ENCODE measurements around the gene RIMOC1.

The RIMOC1 gene

DNA sequence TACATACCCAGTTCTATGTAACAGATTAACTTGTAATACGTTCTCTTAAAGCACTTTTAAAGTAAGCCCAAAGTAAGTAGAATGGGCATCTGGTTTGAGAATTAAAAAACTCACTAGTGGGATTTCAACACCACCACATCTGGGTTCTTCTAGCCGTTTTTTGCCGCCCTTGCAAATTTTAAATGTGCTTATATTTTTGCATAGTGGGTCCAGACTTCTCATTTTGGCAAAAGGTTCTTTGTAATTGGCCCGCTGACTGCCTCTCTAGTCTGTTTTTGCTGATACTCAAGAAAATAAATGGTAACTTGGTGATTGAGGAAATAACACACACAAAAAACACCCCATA lies 20.4 kb downstream of the RIMOC1 start:
- no peak for DNase-seq (ENCODE audit: low spot score)
- TF ChIP-seq, protein P1, sequence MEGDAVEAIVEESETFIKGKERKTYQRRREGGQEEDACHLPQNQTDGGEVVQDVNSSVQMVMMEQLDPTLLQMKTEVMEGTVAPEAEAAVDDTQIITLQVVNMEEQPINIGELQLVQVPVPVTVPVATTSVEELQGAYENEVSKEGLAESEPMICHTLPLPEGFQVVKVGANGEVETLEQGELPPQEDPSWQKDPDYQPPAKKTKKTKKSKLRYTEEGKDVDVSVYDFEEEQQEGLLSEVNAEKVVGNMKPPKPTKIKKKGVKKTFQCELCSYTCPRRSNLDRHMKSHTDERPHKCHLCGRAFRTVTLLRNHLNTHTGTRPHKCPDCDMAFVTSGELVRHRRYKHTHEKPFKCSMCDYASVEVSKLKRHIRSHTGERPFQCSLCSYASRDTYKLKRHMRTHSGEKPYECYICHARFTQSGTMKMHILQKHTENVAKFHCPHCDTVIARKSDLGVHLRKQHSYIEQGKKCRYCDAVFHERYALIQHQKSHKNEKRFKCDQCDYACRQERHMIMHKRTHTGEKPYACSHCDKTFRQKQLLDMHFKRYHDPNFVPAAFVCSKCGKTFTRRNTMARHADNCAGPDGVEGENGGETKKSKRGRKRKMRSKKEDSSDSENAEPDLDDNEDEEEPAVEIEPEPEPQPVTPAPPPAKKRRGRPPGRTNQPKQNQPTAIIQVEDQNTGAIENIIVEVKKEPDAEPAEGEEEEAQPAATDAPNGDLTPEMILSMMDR (IDR thresholded peaks at IDR 0.05; ENCODE audit: extremely low read depth, insufficient read depth, missing control alignments), result no peak
- in situ Hi-C loops (cut with MboI; ENCODE audit: low pct_unique_long_range_greater_than_20kb, low sequenced_read_pairs, unreplicated experiment), result no loop called here

DNA sequence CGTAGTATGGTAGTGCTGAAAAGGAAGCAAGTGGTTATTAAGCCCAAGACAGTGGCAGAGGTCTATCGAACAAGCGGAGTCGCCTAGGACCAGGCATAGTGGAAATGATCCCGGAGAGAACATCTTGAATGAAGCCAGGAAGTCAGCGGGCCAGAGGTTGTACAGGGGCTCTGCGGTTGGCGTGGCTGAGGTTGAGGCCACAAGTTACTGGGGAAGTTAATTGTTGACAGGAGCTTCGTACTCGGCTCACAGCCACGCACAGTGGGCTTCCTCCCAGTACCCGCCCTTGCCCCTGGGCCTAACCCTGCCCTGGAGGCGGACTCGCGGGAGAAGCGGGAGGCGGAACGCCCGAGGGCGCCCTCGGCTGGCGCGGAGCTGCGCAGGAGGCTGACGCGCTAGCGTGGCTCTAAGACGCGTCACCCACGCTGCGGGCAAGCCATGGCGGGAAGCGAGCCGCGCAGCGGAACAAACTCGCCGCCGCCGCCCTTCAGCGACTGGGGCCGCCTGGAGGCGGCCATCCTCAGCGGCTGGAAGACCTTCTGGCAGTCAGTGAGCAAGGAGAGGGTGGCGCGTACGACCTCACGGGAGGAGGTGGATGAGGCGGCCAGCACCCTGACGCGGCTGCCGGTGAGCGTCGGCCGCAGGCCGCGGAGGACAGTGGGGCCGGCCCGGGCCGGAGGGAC lies 20.9 kb downstream of the RIMOC1 start, which contains the start of gene FBXO4:
TSS of gene FBXO4 (plus strand) at position 410 of the 683 bp plus-strand sequence. CDS start at position 439, 29 bp downstream.
- TF ChIP-seq, protein P1 (IDR thresholded peaks at IDR 0.05; ENCODE audit: extremely low read depth, insufficient read depth, missing control alignments), result peak; percentile 90
- peak; percentile 77 for DNase-seq (ENCODE audit: low spot score)
- in situ Hi-C loops (cut with MboI; ENCODE audit: low pct_unique_long_range_greater_than_20kb, low sequenced_read_pairs, unreplicated experiment), result no loop called here

DNA sequence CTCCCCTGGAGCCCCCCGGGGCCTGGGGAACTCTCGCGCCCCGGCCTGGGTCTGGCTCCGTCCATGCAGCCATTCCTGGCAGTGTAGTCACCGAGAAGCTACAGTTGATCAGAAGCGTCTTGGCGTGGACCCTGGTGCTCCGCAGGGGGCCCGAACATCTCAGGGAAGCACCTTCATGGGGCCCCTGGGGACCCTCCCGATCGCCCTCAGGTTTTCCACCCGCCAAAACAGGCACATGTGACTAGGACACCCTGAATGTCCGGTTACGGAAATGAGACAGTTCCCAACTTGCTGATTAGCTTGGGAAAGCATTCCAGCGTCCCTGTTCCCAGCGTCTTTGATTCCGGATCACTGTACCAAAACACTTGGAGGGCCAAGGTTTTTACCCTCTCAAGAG lies 21.4 kb downstream of the RIMOC1 start:
- in situ Hi-C loops (cut with MboI; ENCODE audit: low pct_unique_long_range_greater_than_20kb, low sequenced_read_pairs, unreplicated experiment), result no loop called here
- DNase-seq (ENCODE audit: low spot score), result no peak
- TF ChIP-seq, protein P1 (IDR thresholded peaks at IDR 0.05; ENCODE audit: extremely low read depth, insufficient read depth, missing control alignments), result no peak

DNA sequence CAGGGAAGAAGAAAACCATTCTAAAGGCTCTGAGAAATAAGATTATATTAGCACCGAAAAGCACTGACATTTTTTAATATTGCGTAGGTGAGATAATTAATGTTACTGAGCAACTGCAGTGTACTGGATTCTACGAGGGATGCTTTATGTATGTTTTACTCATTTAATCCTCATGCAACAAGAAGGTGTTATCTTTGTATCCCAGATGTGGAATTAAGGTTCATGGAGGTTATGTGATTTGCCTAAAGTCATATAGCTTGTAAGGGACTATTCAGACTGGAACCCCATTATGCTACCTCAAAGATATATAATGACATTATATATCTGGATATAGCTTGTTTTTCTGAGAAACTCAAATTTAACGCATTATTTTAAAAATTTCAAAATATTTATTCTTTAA lies 23.5 kb downstream of the RIMOC1 start:
- in situ Hi-C loops (cut with MboI; ENCODE audit: low pct_unique_long_range_greater_than_20kb, low sequenced_read_pairs, unreplicated experiment), result no loop called here
- DNase-seq (ENCODE audit: low spot score), result no peak
- TF ChIP-seq, protein P1 (IDR thresholded peaks at IDR 0.05; ENCODE audit: extremely low read depth, insufficient read depth, missing control alignments), result no peak

DNA sequence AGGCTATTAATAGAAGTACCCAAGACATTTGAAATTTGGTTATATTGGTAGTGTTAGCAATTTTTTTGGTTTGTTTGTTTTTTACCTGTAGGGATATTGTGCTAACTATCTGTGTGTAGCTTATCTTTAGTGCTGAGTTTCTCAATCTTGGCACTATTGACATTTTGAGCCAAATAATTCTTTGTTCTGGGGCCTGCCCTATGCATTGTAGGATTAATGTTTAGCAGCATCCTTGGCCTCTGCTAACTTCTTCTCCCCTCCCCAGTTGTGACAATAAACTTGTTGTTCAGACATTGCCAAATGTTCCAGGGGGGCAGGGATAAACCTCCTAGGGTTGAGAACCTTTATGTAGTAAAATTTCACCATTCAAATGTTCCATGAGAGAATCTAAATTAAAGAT lies 24.9 kb downstream of the RIMOC1 start:
- TF ChIP-seq, protein P1 (IDR thresholded peaks at IDR 0.05; ENCODE audit: extremely low read depth, insufficient read depth, missing control alignments), result no peak
- DNase-seq (ENCODE audit: low spot score), result no peak
- in situ Hi-C loops (cut with MboI; ENCODE audit: low pct_unique_long_range_greater_than_20kb, low sequenced_read_pairs, unreplicated experiment), result no loop called here

DNA sequence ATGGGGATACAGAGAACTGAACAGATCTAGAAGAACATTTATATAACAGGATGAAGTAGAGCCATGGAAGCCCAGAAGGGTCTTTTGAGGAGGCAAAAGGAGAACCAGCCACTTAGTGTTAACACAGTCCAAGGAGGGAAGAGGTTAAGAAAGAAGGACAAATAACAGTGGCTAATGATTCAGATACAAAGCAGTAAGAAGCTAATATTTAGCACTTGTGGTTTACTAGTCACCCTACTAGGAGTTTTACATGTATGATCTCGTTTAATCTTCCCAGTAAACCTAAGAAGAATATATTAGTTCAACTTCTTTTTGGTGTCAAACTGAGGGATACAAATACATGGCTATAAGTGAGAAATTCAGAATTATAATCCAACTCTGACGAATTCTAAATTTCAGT lies 28.6 kb downstream of the RIMOC1 start:
- no peak for DNase-seq (ENCODE audit: low spot score)
- TF ChIP-seq, protein P1 (IDR thresholded peaks at IDR 0.05; ENCODE audit: extremely low read depth, insufficient read depth, missing control alignments), result no peak

More for the DNA sequence above, 28.6 kb downstream of the RIMOC1 start:
- in situ Hi-C loops (cut with MboI; ENCODE audit: low pct_unique_long_range_greater_than_20kb, low sequenced_read_pairs, unreplicated experiment), result no loop called here

All from GM13977 (cell line).